GM19239 (cell line): Measurements from ENCODE around the gene THSD4.
"Not testable (repeated sequence)": the region's sequence is repeated elsewhere in the genome, so short reads cannot be mapped to it uniquely, and the experiment has no call there.

Experiments used
- DNase-seq: peaks from one replicate; pipeline ENCODE4 v3.0.0; 2011; ENCODE audit warnings: low spot score; ENCODE audit not compliant: insufficient read length
- FAIRE-seq: peaks from 2 replicates; lab custom pipeline; 2011; peaks lifted over from hg19 to GRCh38; lab: Jason Lieb, UNC

The THSD4 gene

DNA sequence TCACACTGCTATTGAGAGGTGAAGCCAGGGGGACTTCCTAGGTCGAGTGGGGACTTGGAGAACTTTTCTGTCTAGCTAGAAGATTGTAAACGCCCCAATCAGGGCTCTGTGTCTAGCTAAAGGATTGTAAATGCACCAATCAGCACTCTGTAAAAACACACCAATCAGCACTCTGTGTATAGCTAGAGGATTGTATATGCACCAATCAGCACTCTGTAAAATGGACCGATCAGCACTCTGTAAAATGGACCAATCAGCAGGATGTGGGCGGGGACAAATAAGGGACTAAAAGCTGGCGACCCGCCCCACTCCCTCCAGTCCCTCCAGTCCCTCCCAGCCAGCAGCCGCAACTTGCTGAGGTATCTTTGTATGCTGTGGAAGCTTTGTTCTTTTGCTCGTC is 98.7 kb downstream of the THSD4 start:
- FAIRE-seq, result not testable (repeated sequence)

GRCh38 chr15:71215126-71215894 is 100.0 kb downstream of the THSD4 start:
- FAIRE-seq (no peak), DNase-seq (no peak)

More for the DNA sequence above, 98.7 kb downstream of the THSD4 start:
- DNase-seq, result not testable (repeated sequence)

DNA sequence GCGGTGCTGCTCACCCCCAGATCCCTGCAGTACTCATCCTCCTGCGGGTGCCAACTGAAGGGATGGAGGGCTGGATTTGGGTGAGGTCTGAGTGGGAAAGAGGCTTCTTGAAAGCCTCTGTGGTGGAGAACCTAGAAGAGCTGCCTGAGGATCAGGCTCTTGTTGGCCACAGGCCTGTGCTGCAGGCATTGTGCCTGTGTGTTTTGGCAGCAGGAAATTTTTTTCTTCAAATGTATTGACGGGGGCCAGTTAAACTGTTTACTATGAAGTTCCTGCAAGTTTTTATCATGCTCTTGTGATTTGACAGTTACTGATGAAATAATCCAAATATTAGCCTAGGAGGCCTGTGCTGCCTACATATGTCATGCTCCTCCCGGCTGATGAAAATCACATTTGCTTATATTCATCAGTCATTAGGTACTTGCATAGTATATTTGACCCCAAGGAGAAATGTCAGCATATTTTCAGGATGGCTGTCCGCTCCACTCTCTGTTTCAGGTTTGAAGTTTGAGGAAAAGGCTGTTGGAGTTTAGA is 103.1 kb downstream of the THSD4 start:
- DNase-seq, result no peak
- no peak for FAIRE-seq

GRCh38 chr15:71219101-71219500 is 103.8 kb downstream of the THSD4 start:
- DNase-seq (no peak), FAIRE-seq (no peak)

GRCh38 chr15:71219645-71220044 is 104.4 kb downstream of the THSD4 start:
- FAIRE-seq (no peak), DNase-seq (no peak)

- DNase-seq (no peak), FAIRE-seq (no peak)
Measured at GRCh38 chr15:71220828-71221227, 105.6 kb downstream of the THSD4 start.

- no peak for FAIRE-seq
- DNase-seq, result no peak
Measured at GRCh38 chr15:71221417-71221816, 106.1 kb downstream of the THSD4 start.

GRCh38 chr15:71223516-71223915 is 108.2 kb downstream of the THSD4 start:
- FAIRE-seq (no peak), DNase-seq (no peak)

DNA sequence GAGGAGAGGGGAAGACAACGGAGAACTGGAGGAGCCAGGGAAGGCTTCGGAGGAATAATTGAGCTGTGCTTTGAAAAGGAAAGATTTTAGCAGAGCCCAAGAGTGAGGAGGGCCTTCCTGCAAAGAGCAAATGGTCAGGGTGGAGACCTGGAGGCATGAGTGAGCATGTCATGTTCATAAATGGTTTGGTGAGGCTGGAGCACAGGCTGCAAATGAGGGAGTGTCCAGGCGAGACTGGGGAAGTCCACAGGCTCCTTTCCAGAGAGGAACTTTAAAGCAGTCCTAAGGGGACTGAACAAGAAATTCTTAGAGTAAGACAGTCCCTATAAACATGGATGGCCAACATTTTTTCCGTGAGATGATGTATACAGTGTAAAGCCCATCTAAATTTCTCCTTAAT is 108.8 kb downstream of the THSD4 start:
- no peak for DNase-seq

GRCh38 chr15:71225851-71226250 is 110.6 kb downstream of the THSD4 start:
- FAIRE-seq, result no peak
- no peak for DNase-seq

More for the DNA sequence above, 108.8 kb downstream of the THSD4 start:
- no peak for FAIRE-seq

- no peak for FAIRE-seq
Measured at GRCh38 chr15:71226536-71227455, 111.5 kb downstream of the THSD4 start.

DNA sequence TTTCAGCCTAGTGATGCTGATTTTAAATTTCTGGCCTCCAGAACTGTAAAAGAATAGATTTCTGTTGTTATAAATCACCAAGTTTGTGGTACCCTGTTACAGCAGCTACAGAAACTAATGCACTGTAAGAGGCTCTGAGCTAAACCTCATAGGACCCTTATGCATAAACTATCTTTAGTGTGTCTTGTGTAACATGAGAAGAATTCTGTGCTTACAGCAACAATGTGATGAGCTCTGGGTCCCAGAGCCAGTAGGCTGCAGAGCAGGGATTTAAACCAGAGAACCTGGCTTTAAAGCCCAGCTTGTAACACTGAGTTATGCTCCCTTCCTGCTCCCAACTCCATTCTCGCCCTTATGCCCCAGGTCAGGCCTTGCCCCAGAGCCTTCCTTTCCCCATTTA is 113.1 kb downstream of the THSD4 start:
- no peak for DNase-seq
- no peak for FAIRE-seq

More at GRCh38 chr15:71226536-71227455, 111.5 kb downstream of the THSD4 start:
- no peak for DNase-seq

DNA sequence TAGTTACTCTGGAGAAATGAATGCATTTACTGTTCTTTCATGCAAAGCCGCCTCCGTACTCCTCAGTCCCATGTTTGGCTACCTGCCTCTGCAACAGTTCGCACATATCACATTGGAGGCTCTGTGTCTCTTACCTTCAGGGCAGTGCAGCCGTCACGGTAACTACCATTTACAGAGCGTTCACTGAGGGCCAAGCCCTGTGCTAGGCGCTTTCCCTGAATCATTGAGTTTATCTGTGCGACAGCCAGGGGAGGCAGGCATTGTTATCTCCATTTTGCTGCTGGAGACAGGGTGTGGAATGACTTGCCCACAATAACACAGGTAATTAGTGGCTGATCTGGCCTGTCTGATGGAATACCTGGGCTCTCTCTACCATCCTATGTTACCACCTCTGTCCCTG is 115.0 kb downstream of the THSD4 start:
- no peak for DNase-seq
- FAIRE-seq, result no peak

DNA sequence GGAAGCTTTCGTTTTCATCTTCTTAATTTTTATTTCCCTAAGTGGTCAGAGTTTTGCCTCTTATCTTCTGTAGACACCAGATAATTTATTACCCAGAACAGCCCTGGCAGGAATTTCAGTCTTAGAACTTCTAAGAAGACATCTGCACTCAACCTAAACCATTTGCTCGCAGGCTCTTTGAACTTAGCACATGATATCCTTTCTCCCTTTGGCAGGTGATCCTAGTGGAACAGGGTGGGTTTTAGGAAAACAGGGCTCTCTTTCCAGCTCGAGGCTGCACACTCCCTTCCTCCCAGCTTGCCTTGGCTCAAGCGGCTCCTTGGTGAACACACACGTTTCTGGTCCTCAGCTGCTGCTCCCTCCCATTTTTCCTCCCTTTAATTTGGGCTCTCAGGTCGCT is 116.5 kb downstream of the THSD4 start:
- FAIRE-seq (no peak), DNase-seq (no peak)

DNA sequence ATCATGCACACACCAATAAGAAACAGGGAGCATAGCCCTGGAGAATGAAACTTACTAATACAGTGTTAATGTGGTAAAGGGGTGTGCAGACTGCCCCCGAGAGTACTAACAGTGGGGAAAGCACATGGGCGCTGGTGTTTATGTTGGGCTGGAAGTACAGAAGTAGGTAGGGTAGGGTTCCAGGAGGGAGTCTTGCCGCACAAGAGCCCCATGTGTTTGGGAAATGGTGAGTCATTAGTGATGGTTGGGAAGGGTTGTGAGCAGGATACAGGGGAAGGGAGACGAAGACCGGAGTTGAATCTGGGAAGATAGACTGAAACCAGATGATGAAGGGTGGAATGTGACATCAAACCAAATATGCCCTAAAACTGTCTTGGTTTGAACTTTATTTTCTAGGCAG is 117.1 kb downstream of the THSD4 start:
- FAIRE-seq (no peak), DNase-seq (no peak)

DNA sequence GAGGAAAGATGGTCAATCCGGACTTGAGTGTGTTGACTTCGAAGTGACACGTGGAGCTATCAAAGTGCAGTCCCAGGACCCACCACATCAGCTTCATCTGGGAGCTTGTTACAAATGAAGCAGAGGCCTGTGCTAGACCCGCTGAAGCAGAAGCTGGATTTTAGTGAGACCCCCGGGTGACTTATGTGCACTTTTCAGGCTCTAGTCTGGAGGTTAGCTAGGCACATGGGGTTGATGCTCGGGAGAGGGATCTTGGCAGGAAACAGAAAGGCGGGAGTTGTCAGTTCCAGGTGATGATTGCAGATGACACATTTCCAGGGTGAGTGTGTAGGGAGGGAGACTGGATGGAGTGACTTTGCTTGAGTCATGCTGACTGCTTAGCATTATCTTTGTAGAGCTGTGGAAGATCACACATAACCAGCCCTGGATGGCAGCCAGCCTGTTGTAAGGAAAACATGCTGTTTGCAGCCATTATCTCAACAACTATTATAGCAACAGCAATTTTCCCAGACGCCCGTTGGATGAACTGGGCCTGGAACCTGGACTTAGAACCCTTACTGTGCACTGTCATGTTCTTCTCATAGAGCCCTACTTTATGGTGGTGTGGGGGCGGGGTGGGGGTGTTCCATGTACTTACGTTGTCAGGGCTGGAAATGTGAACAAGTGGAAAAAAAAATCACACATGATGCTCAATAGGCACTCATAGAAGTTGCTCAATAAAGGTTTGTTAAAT is 122.4 kb downstream of the THSD4 start:
- DNase-seq, result no peak

DNA sequence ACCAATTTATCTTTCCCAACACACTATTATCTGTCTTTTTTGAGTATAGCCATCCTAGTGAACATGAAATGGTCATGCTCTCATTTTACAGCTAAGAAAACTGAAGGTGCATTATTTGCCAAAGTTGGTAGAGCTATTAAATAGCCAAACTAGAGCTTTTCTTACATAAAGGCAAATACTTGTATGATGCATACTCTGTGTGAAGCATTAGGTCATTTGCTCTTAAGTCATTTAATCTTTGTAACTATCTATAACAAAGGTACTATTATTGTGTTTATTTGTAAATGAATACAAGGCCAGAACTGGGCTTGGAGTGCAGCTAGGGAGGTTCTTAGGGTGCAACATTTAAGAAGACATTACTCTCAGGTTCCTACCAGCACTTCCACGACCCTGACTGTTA is 123.7 kb downstream of the THSD4 start:
- no peak for FAIRE-seq

More for the DNA sequence above, 122.4 kb downstream of the THSD4 start:
- FAIRE-seq, result no peak

GRCh38 chr15:71239592-71240364 is 124.5 kb downstream of the THSD4 start:
- FAIRE-seq (no peak), DNase-seq (no peak)

More for the DNA sequence above, 123.7 kb downstream of the THSD4 start:
- DNase-seq, result no peak

- FAIRE-seq, result no peak
Measured at GRCh38 chr15:71242292-71242691, 127.0 kb downstream of the THSD4 start.

More at GRCh38 chr15:71242292-71242691, 127.0 kb downstream of the THSD4 start:
- no peak for DNase-seq
